KOPT-K1 (cell line): ENCODE measurements around the gene FST.

Experiments
- H3K27ac ChIP-seq: fragments of 200-600 bp; sonication (generic); 2 replicates; pipeline ENCODE4 v1.5.1; 2016; ENCODE audit warnings: antibody characterized with exemption, mild to moderate bottlenecking, low read depth, low read length; ENCODE audit not compliant: poor library complexity, severe bottlenecking
- H3K36me3 ChIP-seq: fragments of 200-600 bp; sonication (generic); 2 replicates; pipeline ENCODE4 v1.5.1; 2017; ENCODE audit warnings: antibody characterized with exemption, mild to moderate bottlenecking, low read length, moderate library complexity; ENCODE audit not compliant: insufficient read depth
- H3K9me3 ChIP-seq: fragments of 200-600 bp; sonication (generic); 2 replicates; pipeline ENCODE4 v1.5.1; 2017; ENCODE audit warnings: antibody characterized with exemption, low read length, mild to moderate bottlenecking; ENCODE audit not compliant: insufficient read depth, poor library complexity, severe bottlenecking

FST gene

DNA sequence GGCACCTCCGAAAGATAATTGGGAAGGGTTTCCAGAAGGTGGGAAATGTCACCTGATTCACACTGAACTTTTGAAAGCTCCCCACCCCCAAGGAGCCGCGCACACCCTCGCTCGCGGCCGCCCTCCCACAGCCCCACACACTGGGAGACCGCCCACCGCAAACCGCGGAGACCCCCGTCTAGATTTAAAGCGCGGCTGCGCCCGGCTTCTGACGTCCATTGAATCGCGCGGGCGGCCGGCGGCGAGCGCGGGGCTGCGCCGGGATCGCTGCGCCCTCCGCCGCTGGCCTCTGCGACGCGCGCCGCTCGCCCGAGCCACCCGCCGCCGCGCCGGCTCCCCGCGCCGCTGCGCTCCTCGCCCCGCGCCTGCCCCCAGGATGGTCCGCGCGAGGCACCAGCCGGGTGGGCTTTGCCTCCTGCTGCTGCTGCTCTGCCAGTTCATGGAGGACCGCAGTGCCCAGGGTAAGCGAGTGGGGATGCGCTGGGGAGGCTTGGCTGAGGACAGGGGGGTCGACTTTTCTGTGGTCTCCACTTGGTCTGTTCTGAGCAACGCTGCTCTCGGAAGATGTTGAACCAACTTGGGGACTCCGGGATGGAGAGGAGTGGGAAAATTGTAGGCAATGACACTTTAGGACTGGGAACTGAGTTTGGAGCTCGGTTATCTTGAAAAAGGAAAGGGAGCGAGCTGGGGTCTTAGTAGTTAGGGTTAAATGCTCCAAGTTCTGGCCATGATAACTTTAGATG is at the start of gene FST:
TSS of gene FST (plus strand) at position 214 of the 743 bp plus-strand sequence. CDS start at position 377, 163 bp downstream.
- Histone ChIP-seq H3K9me3 (peaks cover 3% of the 10 kb centered on the region), H3K36me3 (no peaks in the 10 kb centered on the region), H3K27ac (no peak within 1 kb of the TSS)

DNA sequence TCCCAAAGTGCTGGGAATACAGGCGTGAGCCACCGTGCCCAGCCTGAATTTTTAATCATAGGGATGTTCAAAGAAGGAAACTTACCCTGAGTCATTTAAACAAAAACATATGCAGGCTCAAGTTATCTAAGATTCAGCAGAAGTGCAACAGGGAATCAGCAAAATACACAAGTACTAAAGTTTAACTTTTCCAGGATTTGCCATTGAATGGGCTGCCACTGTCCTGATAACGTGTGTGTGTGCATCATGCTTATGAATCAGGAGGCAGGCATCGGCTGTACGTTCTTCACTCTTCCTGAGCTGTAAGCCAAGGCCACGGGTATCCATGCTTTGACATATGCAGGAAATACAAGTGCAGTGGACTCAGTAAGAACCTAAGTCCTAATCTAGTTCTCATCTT is 48.8 kb upstream of the FST start:
- Histone ChIP-seq H3K27ac (no peak overlapping the region), H3K9me3 (no peaks in the 10 kb centered on the region), H3K36me3 (no peaks in the 10 kb centered on the region)

DNA sequence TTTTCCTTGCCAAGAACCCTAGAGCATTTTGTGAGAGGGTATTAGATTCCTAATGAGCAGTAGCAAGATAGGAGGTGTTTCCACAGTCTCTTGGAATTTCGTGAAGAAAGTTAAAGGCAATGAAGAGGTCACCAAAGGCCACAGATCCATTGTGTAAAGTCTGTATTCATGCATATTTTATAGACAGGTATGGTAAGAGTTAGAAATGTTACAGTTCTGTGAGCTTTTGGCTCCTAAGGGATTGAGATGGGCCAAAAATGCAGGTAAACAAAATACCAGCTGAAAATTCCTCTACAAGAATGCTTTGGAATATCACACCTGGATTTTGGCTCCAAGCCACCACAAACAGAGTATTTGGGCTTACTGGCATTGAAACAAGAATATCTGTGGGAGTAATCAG is 47.4 kb upstream of the FST start:
- no peak overlapping the region for H3K27ac ChIP-seq
- no peaks in the 10 kb centered on the region for H3K36me3 ChIP-seq
- no peaks in the 10 kb centered on the region for H3K9me3 ChIP-seq

GRCh38 chr5:53434541-53434940 is 45.9 kb upstream of the FST start:
- no peaks in the 10 kb centered on the region for H3K9me3 ChIP-seq
- H3K27ac ChIP-seq, result no peak overlapping the region
- no peaks in the 10 kb centered on the region for H3K36me3 ChIP-seq

DNA sequence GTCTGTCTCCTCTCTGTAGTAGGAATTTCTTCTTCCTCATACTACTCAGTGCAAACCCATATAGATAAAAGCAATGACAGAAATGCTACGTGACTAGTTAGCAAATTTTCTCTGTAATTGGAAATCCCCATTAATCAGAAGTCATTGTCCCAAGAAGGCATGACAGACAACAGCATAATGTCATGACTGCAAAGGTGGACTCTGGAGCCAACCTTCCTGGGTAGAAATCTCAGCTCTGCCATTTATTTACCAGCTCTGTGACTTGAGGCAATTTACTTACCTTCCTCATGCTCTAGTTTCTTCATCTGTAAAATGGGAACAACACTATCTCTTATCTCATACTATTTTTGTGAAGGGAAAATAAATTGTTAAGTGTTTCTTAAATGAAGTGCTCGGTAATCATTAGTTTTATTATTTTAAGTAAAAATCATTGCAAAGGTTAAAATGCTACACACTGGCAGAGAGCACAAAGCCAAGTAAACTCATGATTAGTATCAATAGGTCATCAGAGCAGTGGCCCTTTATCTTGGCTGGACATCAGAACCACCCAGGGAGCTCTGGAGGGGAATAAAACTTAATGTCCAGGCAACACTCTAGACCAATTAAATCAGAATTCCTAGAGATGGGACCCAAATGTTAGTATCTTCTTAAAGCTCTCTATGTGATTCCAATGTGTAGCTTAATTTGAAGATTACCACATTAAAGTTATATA is 43.8 kb upstream of the FST start:
- no peaks in the 10 kb centered on the region for H3K36me3 ChIP-seq
- H3K27ac ChIP-seq, result no peak overlapping the region
- H3K9me3 ChIP-seq, result no peaks in the 10 kb centered on the region

- no peaks in the 10 kb centered on the region for H3K9me3 ChIP-seq
- no peaks in the 10 kb centered on the region for H3K36me3 ChIP-seq
- H3K27ac ChIP-seq, result no peak overlapping the region
Observed at GRCh38 chr5:53438079-53438478, 42.4 kb upstream of the FST start.

DNA sequence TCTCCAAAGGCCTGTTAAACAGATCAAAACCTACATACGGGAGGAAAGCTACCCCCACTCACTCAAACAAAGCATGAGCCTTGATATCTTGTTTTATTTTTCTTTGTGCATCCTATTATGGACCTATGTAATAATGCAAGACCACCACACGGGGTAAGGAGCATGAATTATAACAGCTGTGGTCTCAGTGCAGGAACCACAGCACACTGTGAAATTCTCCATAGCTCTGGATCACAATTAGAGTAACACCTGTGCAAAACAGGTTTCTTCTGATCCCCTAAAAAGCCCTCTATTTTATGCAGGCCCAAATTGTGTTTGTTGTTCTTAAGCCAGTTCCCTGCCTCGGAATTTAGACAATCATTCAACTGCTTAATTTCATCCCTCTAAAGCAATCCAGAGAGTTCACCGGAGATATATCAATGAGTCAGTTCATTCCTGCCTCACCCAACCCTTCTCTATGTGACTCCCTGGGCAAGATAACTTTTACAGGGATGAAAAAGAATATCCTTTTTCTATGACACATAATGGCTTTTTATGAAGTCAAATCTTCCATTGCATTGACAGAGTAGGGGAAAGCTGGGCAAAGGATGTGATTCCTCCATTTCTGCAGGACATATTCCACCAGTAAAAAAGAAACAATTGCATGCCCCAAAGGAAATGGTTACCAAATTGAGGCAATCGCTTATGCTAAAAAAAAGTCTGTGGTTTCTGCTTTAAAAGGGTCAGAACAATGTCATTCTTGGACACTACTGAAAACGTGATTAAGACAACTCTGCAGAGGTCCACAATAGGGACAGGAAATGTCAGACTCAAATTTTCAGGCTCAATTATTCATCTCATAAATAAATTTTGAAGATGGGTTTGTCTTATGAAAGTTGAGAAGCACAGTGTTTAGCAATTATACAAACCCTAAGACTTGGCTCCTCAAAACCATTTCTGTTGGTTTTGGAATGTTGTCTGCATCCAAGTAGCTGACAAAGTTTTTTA is 41.6 kb upstream of the FST start:
- H3K36me3 ChIP-seq, result no peaks in the 10 kb centered on the region
- no peak overlapping the region for H3K27ac ChIP-seq

GRCh38 chr5:53442961-53443360 is 37.5 kb upstream of the FST start:
- H3K27ac ChIP-seq, result no peak overlapping the region
- H3K9me3 ChIP-seq, result no peaks in the 10 kb centered on the region
- H3K36me3 ChIP-seq, result no peaks in the 10 kb centered on the region

More for the DNA sequence above, 41.6 kb upstream of the FST start:
- no peaks in the 10 kb centered on the region for H3K9me3 ChIP-seq

- H3K9me3 ChIP-seq, result no peaks in the 10 kb centered on the region
- no peak overlapping the region for H3K27ac ChIP-seq
- H3K36me3 ChIP-seq, result no peaks in the 10 kb centered on the region
Observed at GRCh38 chr5:53445569-53445968, 34.9 kb upstream of the FST start.

DNA sequence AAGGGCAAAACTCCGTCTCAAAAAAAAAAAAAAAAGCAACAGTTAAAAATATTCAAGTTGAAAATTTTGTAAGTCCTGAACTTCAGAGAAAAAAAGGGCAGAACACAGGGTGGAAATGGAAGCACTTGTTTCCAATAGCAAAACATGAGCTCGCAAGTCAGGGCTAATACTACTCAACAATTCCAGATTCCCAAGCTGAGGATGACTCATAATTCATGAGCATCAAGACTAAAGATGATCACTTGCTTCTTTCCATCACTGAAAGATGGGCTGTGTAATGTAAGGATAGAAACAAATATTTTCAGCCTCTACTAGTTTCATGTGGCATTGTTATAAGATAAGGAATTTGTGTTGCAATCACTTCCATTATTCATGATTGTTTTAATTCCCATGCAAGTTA is 33.5 kb upstream of the FST start:
- Histone ChIP-seq H3K27ac (no peak overlapping the region), H3K36me3 (no peaks in the 10 kb centered on the region), H3K9me3 (no peaks in the 10 kb centered on the region)

DNA sequence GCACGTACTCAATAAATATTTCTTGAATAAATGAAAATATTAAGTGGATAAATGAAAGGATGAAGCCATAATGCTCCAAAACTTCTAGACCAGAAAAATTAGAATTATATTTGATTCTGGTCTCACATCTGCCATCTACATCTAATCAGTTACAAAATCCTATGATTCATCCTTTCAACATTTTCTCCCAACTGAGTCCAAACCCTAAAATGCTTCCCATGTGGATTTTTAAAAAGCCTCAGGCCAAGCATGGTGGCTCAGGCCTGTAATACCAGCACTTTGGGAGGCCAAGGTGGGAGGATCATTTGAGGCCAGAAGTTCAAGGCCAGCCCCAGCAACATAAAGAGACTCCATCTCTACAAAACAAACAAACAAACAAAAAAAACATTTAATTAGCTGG is 31.6 kb upstream of the FST start:
- Histone ChIP-seq H3K27ac (no peak overlapping the region), H3K36me3 (no peaks in the 10 kb centered on the region), H3K9me3 (no peaks in the 10 kb centered on the region)

GRCh38 chr5:53453898-53454718 is 26.3 kb upstream of the FST start:
- no peaks in the 10 kb centered on the region for H3K36me3 ChIP-seq
- H3K9me3 ChIP-seq, result no peaks in the 10 kb centered on the region
- no peak overlapping the region for H3K27ac ChIP-seq

DNA sequence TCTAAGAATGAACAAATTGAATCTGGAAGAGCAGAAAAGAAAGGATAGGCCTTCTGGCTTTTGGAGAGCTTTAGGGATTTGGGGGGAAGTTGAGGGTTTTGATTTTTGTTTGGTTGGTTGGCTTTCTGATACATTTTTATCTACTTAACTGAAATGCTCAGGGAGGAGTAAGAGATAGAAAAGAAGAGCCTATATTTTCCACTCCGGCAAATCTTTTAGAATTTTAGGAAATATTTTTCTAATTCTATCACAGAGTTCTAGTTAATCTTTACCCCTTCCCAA is 25.8 kb upstream of the FST start:
- Histone ChIP-seq H3K27ac (no peak overlapping the region), H3K36me3 (no peaks in the 10 kb centered on the region), H3K9me3 (no peaks in the 10 kb centered on the region)

- Histone ChIP-seq H3K36me3 (no peaks in the 10 kb centered on the region), H3K27ac (no peak overlapping the region), H3K9me3 (no peaks in the 10 kb centered on the region)
Observed at GRCh38 chr5:53456366-53456765, 24.1 kb upstream of the FST start.
